Colonic mucosa (tissue), 4 donors: ENCODE data around the gene PARP3. TPM values are rescaled to one million over a fixed set of nuclear protein-coding genes. Genes with fewer than 3 reads are reported as not detected.

Experiments
- DNase-seq: peaks from one replicate; pipeline ENCODE4 v3.0.0-alpha.2; 2020
- H3K27ac ChIP-seq: fragments of 200-600 bp; one replicate; pipeline ENCODE4 v1.8.0; 2021
- H3K27me3 ChIP-seq: fragments of 200-600 bp; one replicate; pipeline ENCODE4 v1.8.0; 2021
- H3K36me3 ChIP-seq: fragments of 200-600 bp; one replicate; pipeline ENCODE4 v1.8.0; 2021
- H3K4me1 ChIP-seq: fragments of 200-600 bp; one replicate; pipeline ENCODE4 v1.8.0; 2021; ENCODE audit warnings: mild to moderate bottlenecking
- H3K4me3 ChIP-seq: fragments of 200-600 bp; one replicate; pipeline ENCODE4 v1.8.0; 2021
- H3K9ac ChIP-seq, 2 donors: one replicate each; pipeline ENCODE4 v1.7.0; 2013; ENCODE audit warnings: control low read depth in 2 of 2, low read depth in 2 of 2, low read length in 2 of 2
- H3K9me3 ChIP-seq: fragments of 200-600 bp; one replicate; pipeline ENCODE4 v1.8.0; 2021
- CTCF ChIP-seq: fragments of 200-600 bp; IDR thresholded peaks from one replicate; pipeline ENCODE4 v1.8.0; 2022; ENCODE audit warnings: antibody characterized with exemption, mild to moderate bottlenecking
- intact Hi-C: fragments of 100-400 bp; cut with DNase I; formaldehyde crosslinking; loops from one replicate; pipeline ENCODE4 v1.14.1; 2022
- total RNA-seq, 2 donors: library from RNA; stranded (reverse); fragmentation: NEBNext Ultra II Directional in 1 of 2; extraction: Animal tissue kit (Norgen Biotek cat#: 25700) in 1 of 2; gene quantifications; one replicate each; pipeline ENCODE4 v1.2.1, GENCODE V29; 2021
- donor health status: healthy.
- donor health status: DM: no; HTN: no; CAD: no.
- donor health status: DM: no; HTN: no; CAD: no.

Gene PARP3
- total RNA-seq, 2 donors from 2014 or later = 17.0 to 18.0 TPM

- H3K4me1 ChIP-seq = no peaks in the 10 kb centered on the region
- no peaks in the 10 kb centered on the region for H3K9me3 ChIP-seq
- H3K27me3 ChIP-seq = no peaks in the 10 kb centered on the region
- no peak overlapping the region for H3K4me3 ChIP-seq
- intact Hi-C loops = no loop called here
- peak overlapping the region in 1 of 2 donors; percentile 3 for H3K9ac ChIP-seq
- DNase-seq = no peak
- no peaks in the 10 kb centered on the region for H3K36me3 ChIP-seq
- TF ChIP-seq CTCF = no peak
- H3K27ac ChIP-seq = no peak overlapping the region
Measured at GRCh38 chr3:51968883-51969678, 26.9 kb downstream of the PARP3 start.

DNA sequence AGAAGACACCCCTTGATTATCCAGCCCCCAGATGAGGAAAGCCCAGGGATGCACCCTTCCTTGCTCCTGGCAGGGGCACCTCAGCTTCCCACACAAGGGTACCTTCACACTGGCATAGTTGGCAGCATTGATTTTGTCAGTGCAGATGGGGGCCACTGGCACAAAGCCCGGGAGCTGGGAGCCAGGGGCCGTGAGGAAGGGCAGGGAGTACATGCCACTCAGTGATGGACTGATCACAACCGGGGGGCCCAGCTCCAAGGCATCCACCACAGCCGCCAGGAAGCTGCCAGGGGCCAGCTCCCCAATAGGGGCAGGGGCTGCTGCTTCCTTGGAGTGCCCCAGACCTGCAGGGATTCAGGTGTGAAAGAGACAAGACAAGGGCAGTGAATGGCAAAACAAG, 27.7 kb downstream of the PARP3 start:
- H3K27me3 ChIP-seq = no peaks in the 10 kb centered on the region
- no peaks in the 10 kb centered on the region for H3K4me1 ChIP-seq
- no peak overlapping the region for H3K4me3 ChIP-seq
- no peaks in the 10 kb centered on the region for H3K36me3 ChIP-seq
- no peaks in the 10 kb centered on the region for H3K9me3 ChIP-seq
- no peak overlapping the region for H3K27ac ChIP-seq
- TF ChIP-seq CTCF = no peak
- intact Hi-C loops = no loop called here
- no peak overlapping the region for H3K9ac ChIP-seq
- DNase-seq = no peak

DNA sequence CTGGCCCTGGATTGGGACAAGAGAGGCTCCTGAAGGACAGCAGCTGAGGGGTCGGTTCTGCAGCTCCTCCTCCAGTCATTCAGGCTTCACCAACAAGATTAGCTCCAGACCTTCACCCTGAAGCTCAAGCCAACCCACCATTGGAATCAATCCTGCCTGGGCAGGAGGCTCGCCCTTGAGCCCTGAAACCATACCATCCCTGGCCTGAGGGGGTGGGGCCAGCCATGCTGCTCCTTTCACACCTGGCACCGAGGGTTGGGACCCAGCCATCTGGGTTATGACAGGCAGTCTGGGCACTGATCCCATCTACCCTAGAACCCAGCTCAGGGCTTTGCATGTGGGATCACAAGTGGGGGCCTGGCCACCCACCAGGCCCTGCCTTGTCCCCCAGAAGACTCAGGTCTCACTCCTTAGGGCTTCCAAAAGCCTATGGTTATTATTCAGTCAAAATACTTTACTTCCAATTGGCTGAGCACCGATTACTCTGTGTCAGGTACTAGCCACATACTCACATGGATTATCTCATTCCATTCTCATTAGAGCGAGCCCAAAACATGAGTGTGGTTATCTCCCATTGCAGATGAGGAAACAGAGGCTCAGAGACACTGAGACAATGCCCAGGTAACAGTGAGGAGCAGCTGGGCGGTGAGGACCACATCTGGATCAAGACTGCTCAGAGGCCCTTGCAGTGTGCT, 28.6 kb downstream of the PARP3 start:
- no peak overlapping the region for H3K27ac ChIP-seq
- intact Hi-C loops = no loop called here
- H3K36me3 ChIP-seq = no peaks in the 10 kb centered on the region
- no peak overlapping the region for H3K9ac ChIP-seq
- no peaks in the 10 kb centered on the region for H3K9me3 ChIP-seq
- H3K4me3 ChIP-seq = no peak overlapping the region
- H3K27me3 ChIP-seq = no peaks in the 10 kb centered on the region
- TF ChIP-seq CTCF = no peak
- DNase-seq = no peak
- no peaks in the 10 kb centered on the region for H3K4me1 ChIP-seq

DNA sequence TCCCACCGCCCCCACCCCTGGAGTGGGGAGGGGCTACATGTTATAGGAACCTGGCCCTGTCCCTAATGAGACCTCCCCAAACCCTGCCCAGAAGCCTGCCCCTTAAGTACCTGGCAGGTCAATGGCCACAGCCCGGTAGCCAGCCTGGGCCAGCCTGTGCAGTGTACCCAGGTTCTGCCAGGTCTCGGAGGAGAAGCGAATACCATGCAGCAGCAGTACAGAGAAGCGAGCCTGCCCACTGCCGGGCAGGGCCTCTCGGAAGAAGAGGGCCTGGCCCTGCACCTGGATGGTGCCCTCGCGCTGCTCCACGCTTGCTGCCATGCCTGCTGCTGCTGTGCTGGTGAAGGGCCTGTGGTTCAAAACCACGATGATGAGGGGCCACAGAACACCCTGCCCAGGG, 29.2 kb downstream of the PARP3 start:
- H3K9me3 ChIP-seq = no peaks in the 10 kb centered on the region
- H3K4me1 ChIP-seq = no peaks in the 10 kb centered on the region
- no peaks in the 10 kb centered on the region for H3K27me3 ChIP-seq
- no peak overlapping the region for H3K4me3 ChIP-seq
- H3K27ac ChIP-seq = no peak overlapping the region
- no peak for DNase-seq
- TF ChIP-seq CTCF = no peak
- no peak overlapping the region for H3K9ac ChIP-seq
- intact Hi-C loops = no loop called here
- no peaks in the 10 kb centered on the region for H3K36me3 ChIP-seq

- H3K9me3 ChIP-seq = no peaks in the 10 kb centered on the region
- no peaks in the 10 kb centered on the region for H3K36me3 ChIP-seq
- peak; percentile 40 for TF ChIP-seq CTCF
- DNase-seq = peak; percentile 62
- peak overlapping the region; percentile 81 for H3K4me3 ChIP-seq
- H3K27me3 ChIP-seq = no peaks in the 10 kb centered on the region
- H3K9ac ChIP-seq = peak overlapping the region; percentile 75 to 94
- H3K27ac ChIP-seq = peak overlapping the region; percentile 95
- intact Hi-C loops = no loop called here
- no peaks in the 10 kb centered on the region for H3K4me1 ChIP-seq
Measured at GRCh38 chr3:51974277-51974962, 32.3 kb downstream of the PARP3 start.
